Fibroblast of gingiva (primary cell): ENCODE measurements around the gene ZBTB43.
"Not testable (repeated sequence)": the region's sequence is repeated elsewhere in the genome, so short reads cannot be mapped to it uniquely, and the experiment has no call there.

Source experiments
- DNase-seq: peaks from one replicate; pipeline ENCODE4 v3.0.0-alpha.2; 2011; ENCODE audit warnings: low read depth

ZBTB43 gene, protein sequence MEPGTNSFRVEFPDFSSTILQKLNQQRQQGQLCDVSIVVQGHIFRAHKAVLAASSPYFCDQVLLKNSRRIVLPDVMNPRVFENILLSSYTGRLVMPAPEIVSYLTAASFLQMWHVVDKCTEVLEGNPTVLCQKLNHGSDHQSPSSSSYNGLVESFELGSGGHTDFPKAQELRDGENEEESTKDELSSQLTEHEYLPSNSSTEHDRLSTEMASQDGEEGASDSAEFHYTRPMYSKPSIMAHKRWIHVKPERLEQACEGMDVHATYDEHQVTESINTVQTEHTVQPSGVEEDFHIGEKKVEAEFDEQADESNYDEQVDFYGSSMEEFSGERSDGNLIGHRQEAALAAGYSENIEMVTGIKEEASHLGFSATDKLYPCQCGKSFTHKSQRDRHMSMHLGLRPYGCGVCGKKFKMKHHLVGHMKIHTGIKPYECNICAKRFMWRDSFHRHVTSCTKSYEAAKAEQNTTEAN

DNA sequence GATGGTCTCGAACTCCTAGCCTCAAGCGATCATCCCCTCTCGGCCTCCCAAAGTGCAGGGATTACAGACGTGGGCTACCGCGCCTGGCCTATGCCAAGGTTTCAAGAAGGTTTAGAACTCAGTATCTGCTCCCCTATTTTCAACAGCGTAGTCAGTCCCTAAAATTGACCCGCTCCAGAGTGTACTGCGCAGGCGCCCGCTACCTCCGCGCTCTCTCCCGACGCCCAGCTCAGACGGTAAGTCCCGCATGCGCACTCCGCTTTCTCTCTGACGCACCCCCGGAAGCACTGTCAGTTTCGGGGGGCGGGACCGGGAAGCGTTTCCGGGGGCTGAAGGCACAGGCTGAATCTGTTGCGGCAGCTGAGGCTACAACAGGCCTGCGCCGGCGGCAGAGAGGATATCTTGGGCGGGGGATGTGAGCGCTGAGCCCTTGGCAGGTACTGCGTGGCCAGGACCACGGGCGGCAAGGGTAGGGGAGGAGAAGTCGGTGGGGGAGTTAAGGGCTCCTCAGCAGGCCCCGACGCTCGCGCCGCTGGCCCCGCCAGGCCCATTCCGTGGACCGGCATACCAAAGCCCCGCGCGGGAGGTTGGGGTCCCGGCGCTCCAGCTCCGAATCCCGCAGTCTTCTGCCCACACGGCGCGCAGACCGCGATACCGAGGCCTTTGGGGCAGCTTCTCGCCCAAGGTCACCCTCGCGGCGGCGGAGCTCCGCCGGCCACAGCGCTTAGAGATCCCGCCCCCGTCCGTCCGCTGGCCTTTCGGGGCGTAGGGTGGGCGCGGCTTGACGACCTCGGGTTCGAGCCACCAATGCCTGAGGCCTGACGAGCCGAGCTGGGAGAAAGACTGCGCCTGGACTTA lies at the start of gene ZBTB43:
TSS of gene ZBTB43 (plus strand) at position 345 of the 858 bp plus-strand sequence. CDS start 27,470 bp downstream, outside the sequence.
- DNase-seq = peak; percentile 95

DNA sequence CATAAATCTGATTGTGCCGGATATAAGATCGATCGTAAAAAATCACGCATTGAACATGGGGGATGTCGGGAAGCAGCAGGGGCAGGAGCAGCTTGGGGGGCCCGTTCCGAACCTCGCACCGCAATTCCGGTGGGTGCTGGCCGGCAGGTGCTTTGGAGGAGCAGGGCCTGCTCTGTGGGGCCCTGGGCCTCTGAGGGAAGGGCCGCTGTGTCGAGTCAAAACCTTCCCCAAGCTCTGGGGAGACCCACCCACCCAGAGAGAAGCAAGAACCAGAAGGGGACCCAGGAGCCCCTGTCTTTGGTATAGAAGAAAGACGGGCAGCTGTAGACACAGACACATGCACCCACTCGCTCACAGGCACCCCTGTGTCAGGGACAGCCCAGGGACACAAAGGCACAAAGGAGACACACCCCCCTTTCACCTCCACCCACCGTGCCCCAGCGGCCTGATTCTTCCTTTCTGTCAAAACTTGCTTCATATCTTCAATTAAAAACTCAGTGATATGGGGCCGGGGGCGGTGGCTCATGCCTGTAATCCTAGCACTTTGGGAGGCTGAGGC lies 49.4 kb upstream of the ZBTB43 start:
- DNase-seq = no peak

DNA sequence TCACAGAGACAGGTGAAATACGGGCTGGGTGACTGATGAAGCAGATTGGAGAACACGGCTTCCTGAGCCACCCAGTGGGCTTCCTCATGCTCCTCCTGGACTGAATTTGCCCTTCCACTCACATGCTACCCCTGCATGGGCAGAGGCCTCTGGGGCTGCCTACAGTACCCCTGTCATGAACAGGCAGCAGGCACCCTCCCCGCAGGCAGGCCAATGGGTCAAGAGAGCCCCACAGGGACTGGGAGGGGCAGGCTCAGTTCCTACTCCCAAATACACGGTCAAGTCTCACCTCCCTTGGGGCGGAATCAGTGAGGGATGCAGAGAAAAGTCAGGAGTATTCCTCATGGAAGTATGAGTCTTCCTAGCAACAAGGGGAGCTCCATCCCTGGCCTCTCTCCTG lies 48.6 kb upstream of the ZBTB43 start:
- DNase-seq = no peak

DNA sequence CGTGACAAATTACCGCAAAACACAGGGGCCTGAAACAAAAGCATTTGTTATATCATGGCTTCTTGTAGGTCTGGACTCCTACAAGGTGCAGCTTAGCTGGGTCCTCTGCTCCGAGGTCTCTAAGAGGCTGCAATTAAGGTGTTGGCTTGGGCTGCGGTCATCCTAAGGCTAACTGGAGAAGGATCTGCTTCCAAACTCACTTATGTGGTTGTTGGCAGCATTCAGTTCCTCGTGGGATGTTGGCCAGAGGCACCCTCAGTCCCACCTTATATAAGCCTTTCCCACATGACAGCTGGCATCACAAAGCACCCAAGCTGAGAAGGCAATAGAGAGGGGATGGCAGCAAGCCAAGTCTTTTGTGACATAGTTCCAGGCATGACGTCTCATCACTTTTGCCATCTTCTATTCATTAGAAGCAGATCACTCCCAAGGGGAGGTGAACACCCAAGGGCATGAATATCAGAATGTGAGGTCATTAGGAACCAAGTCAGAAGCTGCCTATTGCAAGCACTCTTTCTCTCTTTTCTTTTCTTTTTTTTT lies 47.9 kb upstream of the ZBTB43 start:
- no peak for DNase-seq

DNA sequence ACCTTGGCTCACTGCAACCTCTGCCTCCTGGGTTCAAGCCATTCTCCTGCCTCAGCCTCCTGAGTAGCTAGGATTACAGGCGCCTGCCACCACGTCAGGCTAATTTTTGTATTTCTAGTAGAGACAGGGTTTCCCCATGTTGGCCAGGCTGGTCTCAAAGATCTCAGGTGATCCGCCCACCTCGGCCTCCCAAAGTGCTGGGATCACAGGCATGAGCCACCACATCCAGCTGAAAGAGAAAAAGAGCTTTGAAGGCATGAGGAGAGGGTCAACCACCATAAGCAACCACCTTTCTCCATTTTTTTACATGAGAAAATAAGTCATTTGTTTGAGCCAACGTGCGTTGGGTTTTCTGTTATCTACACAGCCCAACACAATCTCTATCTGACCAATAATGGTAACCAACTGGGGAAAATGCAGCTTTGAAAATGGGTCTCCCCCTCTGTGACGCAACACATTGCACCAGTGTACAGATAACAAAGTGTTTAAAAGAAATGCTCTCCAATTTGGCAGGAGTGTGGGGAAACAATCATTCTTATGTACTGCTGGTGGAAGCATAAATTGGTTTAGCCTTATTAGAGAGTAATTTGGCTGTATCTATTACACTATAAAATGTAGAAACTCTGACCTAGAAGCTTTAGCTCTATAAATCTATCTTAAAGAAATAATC lies 45.8 kb upstream of the ZBTB43 start:
- DNase-seq = no peak

DNA sequence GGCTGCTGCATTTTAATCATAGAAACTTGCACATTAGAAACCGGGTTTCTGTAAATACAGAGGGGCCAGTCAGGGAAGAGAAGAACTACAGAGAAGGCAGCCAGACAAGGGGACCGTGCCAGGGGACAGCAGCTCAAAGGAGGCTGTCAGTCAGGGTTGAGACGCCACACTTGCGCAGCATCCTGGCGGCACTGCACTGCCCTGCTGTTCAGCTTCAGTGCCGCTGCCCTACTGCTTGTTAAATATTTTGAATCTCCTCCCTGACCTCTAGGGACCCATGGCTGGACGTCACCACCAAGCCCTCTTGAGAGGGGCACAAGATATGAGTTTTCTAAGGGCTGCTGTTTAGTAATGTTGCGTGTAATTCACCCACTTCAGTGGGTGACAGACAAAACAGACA lies 43.6 kb upstream of the ZBTB43 start:
- no peak for DNase-seq

DNA sequence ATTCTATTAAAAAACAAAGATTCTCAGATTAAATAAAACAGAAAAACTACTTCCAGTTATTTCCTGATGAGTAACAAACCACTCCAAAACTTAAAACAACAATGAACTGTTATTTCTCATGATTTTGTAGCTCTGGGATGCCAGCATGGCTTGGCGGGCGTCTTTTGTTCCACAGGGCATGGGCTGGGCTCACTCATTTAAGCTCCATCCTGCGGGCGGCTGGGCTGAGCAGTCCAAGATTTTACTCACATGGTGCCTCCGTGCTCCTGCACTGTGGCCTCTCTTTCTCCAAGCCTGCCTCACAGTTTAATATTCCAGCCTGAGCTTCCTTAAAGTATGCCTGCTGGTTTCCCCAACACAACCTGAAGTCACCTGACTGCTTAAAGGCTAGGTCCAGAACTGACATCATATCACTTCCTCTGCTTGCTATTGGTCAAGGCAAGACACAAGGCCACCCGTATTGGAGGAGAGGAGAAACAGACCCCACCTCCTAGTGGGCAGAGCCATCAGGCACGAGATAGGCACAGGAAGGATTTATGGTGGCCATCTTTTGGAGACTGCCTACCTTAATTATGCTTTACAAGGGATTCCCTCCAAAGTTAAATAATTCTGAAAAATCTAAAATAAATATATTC lies 41.6 kb upstream of the ZBTB43 start:
- no peak for DNase-seq

DNA sequence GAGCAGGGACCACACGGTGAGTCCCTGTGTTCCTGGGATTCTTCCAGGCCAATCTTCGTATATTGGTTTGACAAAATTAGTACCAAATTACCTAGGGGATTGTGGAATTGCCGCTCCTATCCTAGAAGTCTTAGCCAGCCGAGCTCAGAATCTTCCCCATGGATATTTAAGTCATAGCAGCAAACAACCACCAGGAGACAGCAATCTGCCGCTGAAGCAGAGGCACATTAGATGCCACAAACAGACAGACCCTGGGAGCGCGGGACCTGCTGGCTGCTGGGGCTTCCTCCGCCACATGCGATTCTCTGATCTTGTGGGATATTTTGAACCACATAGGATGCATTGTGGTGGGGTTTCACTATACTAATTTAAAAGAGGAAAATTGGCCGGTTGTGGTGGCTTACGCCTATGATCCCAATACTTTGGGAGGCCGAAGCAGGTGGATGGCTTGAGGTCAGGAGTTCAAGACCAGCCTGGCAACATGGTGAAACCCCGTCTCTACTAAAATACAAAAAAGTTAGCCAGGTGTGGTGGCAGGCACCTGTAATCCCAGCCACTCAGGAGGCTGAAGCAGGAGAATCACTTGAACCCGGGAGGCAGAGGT lies 31.7 kb upstream of the ZBTB43 start:
- DNase-seq = no peak

DNA sequence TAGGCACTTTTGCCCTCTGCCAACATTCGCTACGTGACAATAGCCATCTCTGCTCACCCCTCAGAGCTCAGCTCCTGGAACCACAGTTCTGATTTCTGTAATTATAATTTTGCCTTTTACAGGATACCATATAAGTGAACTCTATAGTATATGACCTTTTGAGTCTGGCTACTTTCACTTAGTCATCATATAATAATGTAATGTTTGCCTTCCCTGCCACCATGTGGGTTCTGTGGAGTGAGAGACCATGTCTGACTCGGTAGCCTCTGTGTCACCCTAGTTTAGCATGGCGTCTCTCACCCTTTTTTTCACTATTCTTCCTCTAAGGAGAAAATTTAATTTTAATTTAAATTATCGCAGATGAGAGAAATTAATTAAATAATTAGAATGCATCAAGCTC lies 28.9 kb upstream of the ZBTB43 start:
- no peak for DNase-seq

DNA sequence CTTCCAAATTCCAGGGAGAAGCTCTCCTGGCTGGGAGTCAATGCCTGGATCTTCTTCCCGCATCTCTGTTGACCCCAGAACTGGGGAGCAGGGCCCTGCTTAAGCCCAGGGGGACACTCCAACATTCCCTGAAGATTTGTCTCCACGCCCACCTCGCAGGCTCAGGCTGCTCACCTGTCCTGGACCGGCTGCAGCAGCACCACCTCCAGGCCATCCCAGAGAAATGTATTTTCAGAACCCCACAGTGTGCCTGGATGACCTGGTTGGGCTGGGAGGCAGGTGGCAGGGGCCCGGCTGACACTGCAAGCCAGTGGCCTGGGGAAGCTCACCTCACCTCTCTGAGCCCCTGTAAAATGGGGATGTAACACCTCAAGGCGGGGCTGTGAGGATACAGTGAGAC lies 27.1 kb upstream of the ZBTB43 start:
- DNase-seq = no peak

DNA sequence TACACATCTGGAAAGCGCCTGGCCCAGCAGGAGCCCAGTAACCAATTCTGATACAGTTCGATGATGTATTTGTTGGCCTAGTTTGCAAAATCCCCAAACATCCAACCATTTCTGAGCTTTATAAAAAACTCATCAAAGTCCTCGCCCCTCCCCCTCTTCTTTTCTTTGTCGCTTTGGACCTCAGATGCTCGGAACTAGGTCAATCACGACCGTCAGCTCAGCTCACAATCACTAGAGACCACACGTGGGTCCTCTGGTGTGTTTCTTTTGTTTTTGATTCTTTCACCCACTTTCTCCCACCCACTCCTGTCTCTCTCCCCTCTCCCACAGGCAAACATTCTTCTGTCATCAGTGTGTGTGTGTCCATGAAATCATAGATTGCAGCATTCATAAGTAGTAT lies 26.7 kb upstream of the ZBTB43 start:
- no peak for DNase-seq

DNA sequence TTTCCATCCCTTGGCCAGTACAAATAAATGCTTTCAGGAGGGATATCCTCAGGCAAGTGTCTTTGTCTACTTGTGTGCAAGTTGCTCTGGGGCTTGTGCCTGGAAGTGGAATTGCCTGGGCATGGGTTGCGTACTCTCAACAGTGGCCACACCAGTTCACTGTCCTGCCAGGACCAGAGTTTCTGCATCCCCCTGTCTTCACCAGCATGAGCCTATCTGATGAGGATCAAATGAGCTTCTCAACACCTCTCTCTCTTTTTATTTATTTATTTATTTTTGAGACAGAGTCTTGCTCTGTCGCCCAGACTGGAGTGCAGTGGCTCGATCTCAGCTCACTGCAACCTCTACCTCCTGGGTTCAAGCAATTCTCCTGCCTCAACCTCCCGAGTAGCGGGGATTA lies 26.1 kb upstream of the ZBTB43 start:
- not testable (repeated sequence) for DNase-seq

DNA sequence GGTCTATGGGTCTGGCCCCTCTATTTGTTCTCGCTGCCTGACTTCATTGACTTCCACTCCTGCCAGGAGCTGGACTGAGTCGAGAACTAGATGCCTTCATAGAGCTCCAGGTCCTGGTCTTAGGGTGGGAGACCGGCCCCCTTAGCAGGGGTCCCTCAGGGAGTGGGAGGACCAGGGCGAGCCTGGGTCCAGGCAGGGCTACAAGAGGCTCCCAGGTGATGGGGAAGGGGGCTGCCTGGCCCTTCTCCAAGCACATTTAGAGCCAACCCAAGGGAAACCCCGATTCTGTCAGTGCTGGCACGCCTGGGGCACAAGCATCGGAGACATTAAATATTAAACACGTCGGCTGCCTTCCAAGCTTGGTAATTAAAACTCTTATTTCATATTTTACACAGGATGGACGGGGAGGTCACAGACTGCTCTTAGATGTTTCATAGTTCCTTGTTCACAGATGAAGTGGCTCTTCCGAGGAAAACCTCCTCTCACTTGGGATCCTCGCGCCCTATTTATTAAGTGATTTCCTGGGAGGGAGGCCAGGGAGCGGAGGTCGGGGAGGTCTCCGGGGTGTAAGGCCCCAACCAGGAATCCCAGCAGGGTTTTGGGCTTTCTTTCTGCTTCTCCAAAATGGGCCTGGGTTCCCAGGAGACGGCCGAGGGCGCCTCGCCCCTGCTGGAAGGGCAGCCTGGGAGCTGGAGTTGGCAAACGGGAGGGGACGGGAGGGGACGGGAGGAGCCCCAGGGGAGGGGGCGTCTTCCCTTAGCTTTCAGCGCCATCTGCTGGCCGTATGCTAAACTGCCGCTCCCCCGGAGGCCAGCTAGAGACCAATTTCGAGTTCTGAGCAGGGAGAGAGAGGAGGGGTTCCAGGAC lies 23.4 kb upstream of the ZBTB43 start:
- DNase-seq = peak; percentile 65

DNA sequence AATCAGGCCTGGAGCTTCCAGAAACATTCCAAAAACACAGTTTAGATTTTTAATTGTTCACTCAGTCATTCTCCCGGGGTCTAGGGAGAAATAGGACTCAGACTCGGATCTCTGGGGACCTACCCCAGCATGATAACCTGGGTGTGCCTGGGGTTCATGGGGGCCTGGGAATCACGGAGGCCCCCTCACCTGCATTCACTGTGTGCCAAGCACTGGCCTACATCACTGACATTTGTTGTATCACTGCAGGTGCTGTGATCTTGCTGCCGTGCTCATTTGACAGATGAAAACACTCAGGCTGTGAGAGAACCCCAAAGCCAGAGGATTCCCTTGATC lies 22.8 kb upstream of the ZBTB43 start:
- no peak for DNase-seq

DNA sequence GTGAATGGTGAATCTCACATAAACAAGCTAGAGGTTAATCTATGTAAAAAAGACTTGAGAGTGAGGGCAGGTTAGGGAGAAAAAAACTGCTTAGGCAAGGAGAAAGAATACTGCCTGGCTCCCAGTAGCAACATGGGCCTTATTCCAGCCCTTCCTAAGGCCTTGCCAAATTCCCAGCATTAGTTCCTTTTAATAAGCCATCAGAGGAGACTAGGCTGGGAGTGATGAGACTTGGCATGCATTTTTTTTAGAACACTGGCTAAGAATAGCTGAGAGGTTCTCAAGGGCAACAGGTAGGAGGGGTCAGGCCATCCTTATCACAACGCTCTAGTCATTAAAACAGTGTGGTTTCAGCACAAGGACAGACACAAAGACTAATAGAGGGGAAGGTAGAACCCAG lies 20.9 kb upstream of the ZBTB43 start:
- DNase-seq = no peak

DNA sequence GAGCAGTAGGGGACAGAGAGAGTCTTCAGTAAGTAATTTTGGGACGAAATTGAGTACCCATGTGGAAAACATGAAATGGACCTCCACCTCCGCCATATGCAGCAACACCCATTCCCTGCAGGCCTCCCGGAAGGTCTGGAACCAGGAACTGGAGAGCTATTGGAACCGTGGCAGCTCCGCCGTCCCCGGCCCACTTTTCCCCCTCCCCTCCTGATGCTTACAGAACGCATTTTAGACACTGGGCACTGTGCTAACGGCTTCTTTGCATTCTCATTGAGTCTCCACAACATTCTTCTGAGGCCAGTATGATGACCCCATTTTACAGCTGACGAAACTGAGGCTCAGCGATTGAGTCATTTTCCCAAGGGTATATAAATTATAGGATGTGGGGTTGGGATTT lies 20.4 kb upstream of the ZBTB43 start:
- DNase-seq = no peak

DNA sequence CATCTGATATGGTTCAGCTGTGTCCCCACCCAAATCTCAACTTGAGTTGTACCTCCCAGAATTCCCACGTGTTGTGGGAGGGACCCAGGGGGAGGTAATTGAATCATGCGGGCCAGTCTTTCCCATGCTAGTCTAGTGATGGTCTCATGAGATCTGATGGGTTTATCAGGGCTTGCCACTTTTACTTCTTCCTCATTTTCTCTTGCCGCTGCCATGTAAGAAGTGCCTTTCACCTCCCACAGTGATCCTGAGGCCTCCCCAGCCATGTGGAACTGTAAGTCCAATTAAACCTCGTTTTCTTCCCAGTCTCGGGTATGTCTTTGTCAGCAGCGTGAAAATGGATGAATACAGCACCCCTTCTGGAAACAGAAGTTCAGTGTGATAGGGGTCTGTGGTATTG lies 20.0 kb upstream of the ZBTB43 start:
- not testable (repeated sequence) for DNase-seq

DNA sequence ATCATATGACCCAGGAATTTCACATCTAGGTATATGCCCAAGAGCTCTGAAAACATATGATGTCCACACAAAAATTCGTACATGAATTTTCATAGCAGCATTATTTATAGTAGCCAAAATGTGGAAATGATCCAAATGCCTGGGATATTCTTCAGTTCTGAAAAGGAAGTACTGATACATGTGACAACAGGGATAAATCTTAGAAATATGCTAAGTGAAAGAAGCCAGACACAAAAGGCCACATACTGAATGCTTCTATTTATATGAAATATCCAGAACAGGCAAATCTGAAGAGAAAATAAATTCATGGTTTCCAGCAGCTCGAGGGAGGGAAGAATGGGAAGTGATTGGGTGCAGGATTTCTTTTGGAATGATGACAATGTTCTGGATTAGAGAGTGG lies 16.8 kb upstream of the ZBTB43 start:
- DNase-seq = peak; percentile 26

DNA sequence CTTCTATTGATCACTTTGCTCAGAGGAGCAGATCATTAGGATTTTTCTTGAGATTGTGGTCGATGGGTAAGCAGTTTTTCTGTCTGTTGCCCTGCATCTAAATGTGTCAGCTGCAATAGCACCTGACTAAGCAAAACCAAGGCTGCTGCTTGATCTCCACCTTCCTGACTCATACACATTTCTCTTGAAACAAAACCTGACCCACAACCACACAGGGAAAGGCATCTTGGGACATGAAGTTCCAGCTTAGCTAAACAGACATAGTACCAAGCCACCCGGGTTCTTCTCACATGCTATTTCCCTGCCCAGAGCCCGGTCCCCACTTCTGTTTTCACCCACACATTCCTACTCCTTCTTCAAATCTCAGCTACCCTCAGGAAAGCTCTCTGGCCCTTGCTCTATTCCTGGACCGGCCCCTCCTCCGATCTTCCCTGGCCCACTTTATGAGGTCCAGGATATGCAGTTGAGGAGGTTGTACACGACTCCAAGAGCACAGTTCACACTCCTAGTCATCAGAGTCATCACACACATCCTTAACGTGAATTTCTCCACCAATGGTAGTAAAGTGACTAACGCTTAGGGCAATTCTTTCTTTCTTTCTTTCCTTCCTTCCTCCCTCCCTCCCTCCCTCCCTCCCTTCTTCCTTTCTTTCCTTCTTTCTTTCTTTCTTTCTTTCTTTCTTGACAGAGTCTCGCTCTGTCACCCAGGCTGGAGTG lies 16.0 kb upstream of the ZBTB43 start:
- DNase-seq = peak; percentile 34

DNA sequence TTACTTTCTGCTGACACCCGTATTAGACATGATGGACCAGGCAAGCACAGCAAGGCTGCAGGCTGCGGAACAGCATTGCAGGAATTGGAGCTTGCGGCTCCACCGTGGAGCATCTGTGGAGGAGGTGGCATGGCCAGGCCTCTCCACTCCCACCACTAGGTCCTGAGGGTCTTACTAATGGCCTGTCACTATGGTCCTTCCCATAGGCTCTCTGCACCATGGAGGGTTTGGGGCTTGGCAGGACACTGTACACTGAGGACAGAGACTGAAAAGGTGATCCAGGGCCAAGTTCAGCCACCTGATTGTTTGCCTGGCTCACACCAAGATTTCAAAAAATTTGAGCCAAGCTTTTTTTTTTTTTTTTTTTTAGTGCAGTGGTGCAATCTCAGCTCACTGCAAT lies 14.3 kb upstream of the ZBTB43 start:
- DNase-seq = no peak
